ENCODE measurements around the gene KIAA1671. TPM values are rescaled to one million over a fixed set of nuclear protein-coding genes. Genes with fewer than 3 reads are reported as not detected.

Gene KIAA1671
- polyA plus RNA-seq, 5 donors: 18.5 to 22.7 (median 19.8) TPM

GRCh38 chr22:24950272-24950902 is 2.1 kb upstream of the KIAA1671 start:
- DNase-seq: no peak

- DNase-seq: no peak
Measured at GRCh38 chr22:24952837-24953383, 394 bp downstream of the KIAA1671 start.

- DNase-seq: no peak
Measured at GRCh38 chr22:24953384-24954113, 1.0 kb downstream of the KIAA1671 start.

- no peak for DNase-seq
Measured at GRCh38 chr22:24954114-24954463, 1.6 kb downstream of the KIAA1671 start.

GRCh38 chr22:24954856-24955255 is 2.3 kb downstream of the KIAA1671 start:
- no peak for DNase-seq

GRCh38 chr22:24957043-24957442 is 4.5 kb downstream of the KIAA1671 start:
- DNase-seq: no peak

GRCh38 chr22:24961217-24961844 is 8.8 kb downstream of the KIAA1671 start:
- DNase-seq: no peak

- no peak for DNase-seq
Measured at GRCh38 chr22:24962094-24962493, 9.6 kb downstream of the KIAA1671 start.

DNA sequence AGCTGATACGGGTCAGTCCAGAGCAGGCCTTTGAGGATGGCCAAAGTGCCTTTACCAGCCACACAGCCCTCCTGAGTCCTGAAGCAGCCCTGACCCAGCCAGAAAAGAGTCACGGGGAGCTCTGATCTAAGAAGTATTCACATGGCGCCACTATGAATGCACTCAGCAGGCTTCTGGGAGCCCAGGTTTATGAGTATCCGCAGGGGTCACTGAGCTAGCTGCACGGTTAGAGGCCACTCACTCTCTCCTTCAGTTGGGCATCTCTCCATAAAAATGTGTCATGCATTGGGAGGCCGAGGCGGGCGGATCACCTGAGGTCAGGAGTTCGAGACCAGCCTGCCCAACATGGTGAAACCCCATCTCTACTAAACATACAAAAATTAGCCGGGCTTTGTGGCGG is 10.3 kb downstream of the KIAA1671 start:
- no peak for DNase-seq

DNA sequence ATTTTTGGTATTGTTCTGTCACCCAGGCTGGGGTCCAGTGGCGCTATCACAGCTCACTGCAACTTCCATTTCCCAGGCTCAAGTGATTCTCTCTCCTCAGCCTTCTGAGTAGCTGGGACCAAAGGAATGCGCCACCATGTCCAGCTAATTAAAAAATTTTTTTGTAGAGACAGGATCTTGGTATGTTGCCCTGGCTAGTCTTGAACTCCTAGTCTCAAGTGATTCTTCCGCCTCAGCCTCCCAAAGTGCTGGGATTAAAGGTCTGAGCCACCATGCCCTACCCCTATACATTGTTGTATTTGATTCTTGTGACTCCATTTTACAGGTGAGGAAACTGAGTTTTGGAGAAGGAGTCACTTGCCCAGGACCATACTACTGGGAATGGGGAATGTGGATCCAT is 11.9 kb downstream of the KIAA1671 start:
- DNase-seq: no peak

DNA sequence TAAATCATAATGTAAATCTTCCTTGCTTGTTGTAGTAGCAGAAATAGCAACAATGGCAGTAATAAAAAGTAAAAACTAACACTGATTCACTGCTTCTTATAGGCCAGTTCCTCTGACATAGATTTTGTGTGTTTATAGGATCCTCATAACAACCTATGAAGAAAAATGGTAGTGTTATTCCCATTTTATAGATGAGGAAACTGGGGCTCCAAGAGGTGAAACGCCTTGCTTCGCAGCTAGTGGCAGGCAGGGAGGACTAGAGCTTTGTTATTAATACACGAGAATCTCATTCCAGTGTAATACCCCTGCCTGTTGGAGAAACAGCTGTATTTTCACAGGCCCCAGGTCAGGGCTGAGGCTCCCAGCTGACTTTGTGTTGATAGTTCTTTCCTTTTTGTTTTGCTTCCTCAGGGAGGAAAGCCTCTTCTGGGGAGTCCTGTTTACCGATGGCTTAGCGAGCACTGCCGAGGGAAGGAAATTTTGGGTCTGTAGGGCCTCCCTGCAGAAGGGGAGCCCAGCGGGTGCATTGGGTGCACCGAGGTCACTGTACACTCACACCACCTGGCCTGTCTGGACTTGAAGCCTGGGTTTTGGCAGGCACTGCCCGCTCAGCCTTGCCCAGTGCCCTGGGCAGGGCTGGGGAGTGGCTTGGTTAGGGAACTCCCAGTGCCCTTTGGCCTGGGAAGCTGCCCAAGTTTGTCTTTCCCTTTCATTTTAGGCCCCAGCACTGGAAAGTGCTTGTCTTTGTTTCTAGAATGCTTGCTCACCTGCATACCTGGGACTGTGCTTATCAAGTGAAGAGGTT is 13.5 kb downstream of the KIAA1671 start:
- DNase-seq: no peak

GRCh38 chr22:24968066-24968561 is 15.6 kb downstream of the KIAA1671 start:
- no peak for DNase-seq

- no peak for DNase-seq
Measured at GRCh38 chr22:24969560-24970301, 17.2 kb downstream of the KIAA1671 start.

- no peak for DNase-seq
Measured at GRCh38 chr22:24972369-24972768, 19.9 kb downstream of the KIAA1671 start.

- DNase-seq: no peak
Measured at GRCh38 chr22:24973872-24974271, 21.4 kb downstream of the KIAA1671 start.

DNA sequence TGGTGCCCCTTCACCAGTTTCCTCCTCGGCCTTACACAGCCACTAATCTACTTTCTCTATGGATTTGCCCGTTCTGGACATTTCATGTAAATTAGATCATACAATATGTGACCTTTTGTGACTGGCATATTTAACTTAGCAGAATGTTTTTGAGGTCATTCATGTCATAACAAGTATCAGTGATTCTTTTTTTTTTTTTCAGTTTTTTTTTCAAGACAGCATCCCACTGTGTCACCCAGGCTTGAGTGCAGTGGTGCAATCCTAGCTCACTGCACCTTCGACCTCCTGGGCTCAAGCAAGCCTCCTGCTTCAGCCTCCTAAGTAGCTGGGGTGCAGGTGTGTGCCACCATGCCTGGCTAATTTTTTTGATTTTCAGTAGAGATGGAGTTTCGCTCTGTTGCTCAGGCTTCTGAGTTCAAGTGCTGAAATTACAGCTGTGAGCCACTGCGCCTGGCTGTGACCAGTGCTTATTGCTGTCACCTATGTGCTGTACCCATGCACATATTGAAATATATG is 22.7 kb downstream of the KIAA1671 start:
- no peak for DNase-seq

DNA sequence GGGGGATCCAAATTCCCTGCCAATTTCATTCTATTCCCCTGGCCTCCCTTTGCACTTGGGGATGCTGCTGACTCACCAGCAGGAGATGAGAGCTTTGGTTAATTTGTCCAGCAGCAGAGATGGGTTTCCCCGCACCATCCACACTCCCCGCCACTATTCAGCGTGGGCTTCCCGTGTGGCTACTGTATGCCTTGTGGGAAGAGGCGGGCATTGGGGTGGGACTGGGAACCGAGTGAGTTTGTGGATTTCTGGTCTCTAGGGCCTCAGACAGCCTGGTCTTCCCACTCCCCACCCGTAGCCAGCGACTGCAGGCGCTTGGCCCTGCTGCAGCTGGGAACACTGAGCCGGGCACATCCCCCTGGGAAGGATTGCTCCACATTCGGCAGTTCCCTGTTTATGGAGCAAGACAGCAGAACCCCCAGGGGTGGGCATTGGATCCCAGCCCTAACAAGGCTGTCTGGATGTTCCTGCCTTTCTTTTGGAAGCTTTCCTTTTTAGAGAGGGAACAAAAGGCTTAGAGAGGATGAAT is 23.4 kb downstream of the KIAA1671 start:
- no peak for DNase-seq

DNA sequence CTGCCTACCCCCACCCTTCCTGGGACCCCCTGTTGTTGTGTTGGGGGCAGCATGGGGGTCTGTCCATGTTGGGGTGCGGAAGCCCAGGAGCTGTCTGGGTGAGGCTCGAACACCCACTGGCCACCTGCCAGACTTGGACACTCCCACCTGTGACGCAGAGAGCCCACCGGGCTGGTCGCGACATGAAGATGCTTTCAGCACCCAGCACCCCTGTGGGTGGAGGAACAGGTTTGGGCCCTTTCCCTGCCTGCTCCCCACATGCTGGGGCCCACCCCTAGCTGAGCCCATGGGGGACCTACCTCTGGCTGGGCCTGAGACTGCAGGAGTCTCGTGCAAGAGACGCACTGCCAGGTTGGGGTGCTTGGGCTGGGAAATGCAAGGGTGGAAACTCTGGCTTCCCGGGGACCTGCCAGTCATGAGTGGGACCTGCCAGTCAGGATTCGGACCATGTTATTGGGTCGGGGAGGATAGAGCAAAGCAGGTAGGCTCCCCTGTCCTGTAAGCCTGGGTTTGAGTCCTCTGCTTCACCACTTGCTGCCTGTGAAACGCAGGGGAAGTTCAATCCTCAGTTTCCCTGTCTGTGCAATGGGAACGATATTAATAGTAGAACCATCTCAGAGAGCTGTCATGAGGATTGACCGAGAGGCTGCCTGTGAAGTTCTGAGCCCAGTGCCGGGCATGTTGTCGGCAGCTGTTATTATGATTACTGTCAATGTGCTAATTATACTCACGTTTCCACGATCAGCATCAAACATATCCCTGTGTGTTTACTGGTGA is 24.1 kb downstream of the KIAA1671 start:
- DNase-seq: no peak

DNA sequence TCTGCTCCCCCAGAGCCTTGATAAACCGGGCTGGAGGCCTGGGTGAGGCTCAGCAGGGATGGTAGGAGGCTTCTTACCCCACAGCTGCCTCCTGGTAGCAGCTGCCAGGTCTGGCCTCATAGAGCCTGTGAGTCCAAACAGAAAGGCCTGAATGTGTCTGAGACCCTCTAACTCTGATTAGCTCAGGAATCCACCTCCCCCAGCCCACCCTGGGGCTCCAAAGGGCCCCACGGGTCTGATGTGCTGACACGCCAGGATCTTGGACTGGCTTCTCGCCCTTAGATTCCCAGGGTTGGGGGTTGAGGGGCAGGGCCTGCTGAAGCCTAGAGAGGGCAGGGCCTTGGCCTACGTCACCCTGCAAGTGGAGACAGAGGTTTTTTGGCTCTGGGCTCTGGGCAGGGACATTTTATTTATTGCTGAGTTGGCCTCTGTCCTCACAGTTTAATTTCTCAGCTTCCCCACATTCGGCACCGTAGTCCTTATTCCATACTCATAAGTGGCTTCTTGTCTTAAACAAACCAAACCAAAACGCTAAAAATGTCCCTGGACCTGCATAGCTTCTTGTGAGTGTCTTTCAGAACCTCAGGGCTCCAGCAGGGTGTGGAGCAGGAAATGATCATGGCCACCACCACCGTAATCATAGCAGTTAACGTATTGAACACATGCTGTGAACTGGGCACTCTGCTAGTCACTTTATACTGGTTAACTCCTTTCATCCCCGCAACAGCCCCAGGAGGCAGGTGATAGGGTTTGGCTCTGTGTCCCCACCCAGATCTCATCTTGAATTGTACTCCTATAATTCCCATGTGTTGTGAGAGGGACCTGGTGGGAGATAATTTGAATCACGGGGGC is 25.1 kb downstream of the KIAA1671 start:
- peak in 1 of 2 donors; percentile 45 for DNase-seq
